T1000 (cell line): ENCODE measurements around the gene SLC16A11.
"Not testable (repeated sequence)": the region's sequence is repeated elsewhere in the genome, so short reads cannot be mapped to it uniquely, and the experiment has no call there.

Experiments
- DNase-seq: peaks from one replicate; lab custom pipeline; 2025; ENCODE audit warnings: mixed read lengths; lab: John Stamatoyannopoulos, UW

The SLC16A11 gene

DNA sequence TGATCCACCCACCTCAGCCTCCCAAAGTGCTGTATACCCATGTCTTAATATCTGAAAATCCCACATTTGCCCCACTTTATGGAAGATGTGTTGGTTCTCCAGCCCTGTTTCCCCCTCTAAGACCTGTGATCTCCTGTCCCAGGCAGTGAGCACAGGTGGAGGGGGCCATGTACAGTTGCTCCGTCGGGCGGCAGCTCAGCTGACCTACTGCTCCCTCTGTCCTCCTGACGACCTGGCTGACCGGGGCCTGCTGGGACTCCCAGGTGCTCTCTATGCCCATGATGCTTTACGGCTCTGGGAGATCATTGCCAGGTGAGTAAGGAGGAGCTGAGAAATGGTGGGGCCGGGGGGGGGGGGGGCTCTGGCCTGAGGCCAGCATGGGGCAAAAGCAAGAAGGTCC, 38.2 kb downstream of the SLC16A11 start:
- no peak for DNase-seq

DNA sequence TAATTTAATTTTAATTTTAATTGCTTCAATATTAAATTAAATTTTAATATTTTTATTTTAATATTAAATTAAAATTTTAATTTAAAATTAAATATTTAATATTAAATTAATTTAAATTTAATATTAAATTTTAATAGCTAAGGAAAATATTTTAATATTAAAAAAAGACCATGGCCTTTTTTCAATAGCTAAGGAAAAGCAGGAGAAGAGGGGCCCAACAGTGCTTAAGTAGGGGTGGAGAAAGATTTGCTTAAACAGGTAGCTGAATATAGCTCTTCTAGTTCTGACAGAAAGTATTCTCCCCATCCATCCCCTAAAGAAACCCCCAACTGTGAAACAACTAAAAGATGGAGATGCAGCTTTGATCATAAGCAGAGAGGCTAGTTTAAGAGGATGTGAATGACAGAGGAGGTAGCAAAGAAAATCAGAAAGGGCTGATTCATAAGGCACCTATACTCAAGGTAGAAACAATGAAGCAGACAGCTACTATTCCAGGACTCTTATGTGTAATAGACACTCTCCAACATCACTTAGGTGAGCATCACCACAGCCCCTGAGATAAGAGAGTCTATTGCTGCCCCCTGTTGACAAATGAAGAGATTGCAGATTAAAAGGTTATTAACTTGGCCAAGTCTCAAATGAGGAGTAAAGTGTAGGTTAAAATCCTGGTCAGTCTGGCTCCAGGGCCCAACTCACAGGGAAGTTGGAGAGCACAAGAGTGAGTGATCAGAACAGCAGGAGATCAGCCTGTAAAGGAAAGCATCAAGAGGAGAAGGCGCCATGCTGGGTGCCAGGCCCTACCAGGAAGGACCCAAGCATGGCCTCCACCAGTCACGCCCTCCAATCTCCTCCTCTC, 39.3 kb downstream of the SLC16A11 start:
- no peak for DNase-seq

DNA sequence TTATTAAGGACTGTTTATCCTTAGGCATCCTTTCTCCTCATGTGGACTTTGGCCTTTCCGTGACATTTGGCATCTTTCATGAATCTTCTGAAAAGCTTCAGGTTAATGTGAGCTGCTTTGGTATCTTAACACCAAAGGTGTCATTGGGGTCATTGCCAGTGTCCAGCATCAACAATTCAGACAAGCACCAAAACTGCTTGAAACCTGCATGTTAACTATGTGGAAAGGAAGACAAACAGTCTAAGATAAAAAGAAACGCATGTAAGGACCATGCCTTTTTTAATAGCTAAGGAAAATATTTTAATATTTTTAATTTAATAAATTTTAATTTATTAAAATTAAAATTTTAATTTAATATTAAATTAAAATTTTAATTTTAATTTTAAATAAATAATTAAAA, 40.1 kb downstream of the SLC16A11 start:
- no peak for DNase-seq

DNA sequence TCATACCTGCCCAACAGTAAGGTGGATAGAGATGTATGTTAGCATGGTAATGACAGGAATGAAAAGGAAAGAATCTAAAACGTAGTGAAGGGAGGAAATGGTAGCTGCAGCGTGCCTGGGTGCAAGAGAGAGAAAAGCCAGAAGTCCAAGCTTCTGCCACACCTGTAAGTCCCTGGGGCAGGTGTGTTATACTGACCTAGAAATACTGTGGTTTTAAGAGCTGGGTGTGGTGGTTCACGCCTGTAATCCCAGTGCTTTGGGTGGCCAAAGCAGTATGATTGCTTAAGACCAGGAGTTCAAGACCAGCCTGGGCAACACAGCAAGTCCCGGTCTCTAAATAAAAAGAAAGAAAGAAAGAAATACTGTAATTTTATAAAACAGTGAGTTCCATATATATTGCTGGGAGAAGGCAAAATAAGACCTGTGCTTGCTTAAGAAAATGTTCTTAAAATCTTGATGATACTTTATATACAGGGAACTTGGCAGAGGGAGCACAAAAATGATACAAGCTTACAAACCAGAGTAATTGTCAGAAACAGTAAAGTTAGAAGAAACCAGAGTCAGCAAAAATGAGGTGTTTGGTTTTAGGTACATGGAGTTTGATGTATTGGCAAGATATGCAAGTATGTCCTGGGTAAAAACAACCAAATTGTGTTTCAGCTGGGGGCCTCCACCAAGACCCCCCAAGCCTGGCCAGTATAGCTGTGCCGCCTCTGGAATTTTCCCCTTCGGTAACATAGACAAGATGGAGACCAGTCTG, 41.4 kb downstream of the SLC16A11 start:
- no peak for DNase-seq

DNA sequence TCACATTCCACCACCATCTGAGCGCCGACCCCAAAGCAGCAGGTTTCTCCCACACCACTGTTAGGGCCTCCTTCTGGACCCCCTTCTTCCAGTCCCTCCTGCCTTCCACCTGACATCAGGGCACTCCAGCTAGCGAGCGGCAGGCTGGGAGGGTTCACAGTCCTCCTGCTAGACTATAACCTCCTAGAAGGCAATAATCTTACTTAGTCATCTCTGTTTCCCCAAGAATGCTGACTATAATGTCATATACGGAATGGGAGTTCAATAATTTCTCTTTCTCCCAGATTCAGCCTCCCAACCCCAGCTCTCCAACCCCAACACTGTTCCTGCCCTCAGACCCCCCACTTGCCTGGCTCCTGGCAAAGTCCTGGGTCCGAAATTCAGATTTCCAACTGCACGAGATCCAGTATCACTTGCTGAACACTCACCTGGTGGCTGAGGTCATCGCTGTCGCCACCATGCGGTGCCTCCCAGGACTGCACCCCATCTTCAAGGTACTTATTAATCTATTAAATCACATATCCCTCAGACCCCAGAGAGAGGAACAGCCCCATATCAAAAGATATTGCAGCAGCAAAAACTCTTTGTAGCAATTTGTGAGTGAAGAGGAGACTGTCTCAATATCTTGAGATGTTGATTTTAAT, 42.5 kb downstream of the SLC16A11 start:
- DNase-seq: no peak

DNA sequence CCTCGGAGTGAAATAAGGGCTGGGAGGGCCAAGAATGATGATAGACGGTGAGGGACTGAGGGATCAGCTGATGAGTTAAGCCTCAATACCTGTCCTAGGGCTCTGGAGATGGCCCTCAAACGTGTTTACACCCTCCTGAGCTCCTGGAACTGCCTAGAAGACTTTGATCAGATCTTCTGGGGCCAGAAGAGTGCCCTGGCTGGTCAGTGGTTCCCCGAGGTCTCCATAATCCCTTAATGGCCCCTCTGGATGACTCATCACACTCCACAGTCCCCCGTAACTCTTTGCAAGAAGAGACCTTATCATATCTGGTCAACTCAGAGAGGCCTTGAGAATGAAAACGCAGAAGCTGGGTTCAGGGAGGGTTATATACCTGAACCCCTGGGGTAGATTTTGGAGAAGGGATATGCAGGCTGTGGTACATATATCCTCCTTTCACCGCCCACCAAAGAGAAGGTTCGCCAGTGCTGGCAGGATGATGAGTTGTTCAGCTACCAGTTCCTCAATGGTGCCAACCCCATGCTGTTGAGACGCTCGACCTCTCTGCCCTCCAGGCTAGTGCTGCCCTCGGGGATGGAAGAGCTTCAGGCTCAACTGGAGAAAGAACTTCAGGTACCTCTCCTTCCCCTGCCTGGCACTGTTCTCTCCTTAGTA, 44.9 kb downstream of the SLC16A11 start:
- no peak for DNase-seq

DNA sequence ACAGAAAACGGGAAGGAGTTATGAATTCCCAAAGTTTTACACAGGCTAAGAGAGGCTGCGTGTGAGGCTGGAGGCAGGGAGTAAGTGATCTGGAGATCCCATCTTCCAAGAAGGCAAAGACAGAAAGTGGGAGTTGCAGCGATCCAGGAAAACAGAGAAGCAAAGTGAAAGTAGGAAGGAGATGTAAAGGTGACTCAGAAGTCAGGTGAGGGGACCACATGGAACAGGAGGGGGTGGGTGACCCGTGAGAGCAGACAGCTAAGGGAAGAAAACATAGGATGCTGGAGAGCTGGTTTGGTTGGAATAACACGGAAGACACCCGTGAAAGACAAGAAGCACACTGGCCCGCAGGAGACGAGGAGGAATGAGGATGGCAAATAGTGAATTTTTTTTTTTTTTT, 46.7 kb downstream of the SLC16A11 start:
- DNase-seq: no peak

DNA sequence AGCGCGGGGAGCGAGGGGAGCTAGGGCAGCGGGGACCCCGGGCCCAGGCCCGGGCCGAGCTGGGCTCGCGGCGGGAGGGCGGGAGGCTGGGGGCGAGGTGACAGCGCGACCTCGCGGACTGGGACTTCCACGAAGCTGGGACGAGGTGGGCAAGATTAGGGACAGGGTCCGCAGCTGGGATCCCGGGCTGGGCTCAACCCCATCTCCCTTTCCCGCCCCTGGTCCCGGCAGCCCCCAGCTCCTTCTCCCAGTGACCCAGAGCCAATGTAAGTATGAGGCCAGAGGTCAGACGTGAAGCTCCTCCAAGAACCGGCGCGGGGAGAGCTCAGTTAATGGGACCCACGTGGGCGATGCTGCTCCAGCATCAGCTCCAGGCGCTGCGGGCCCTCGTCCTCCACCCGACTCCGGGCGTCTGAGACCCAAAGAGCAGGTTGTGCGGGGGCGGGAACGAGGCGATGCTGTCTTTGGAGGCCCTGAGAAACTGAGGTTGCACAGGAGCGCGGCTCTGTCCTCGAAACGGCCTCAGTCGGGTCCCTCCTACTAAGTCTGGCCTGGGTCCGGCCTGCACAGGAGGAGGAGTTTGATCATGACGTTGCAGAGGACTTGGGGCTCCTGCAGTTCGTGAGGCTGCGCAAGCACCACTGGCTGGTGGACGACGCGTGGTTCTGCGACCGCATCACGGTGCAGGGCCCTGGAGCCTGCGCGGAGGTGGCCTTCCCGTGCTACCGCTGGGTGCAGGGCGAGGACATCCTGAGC, 47.5 kb downstream of the SLC16A11 start:
- no peak for DNase-seq

DNA sequence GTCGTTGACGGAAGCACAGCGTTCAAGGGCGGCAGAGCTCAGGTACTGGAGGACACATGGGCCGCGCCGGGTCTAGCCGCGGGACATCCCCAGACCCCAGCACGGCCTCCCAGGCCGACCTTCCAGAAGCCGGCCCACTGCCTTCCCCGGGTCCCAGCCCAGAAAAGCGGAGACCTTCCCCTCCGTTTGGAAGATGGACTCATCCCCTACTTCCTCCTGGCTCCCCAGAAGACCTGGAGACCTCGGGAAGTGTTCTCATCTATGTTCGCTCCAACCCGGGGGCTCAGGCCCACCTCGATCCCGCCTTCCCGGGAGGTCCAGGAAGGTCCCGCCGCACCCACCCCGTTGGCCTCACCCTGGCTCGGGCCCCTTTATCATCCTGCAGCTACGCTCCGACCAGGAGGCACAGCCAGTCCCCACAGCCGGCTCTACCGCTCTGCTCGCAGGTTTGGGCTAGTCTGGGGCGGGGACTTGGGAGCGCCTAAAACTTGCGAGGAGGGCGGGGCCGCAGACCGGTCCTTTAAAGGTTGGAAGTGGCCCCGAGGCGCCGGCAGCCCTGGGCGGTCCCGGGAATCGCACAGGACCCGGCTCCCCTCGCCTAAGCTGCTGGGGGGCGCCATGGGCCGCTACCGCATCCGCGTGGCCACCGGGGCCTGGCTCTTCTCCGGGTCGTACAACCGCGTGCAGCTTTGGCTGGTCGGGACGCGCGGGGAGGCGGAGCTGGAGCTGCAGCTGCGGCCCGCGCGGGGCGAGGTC, 48.2 kb downstream of the SLC16A11 start, which contains the start of gene ALOX12:
Gene ALOX12 (plus strand): TSS at position 550 of the 756 bp plus-strand sequence. CDS start 69 bp downstream, at position 619.
- no peak for DNase-seq

DNA sequence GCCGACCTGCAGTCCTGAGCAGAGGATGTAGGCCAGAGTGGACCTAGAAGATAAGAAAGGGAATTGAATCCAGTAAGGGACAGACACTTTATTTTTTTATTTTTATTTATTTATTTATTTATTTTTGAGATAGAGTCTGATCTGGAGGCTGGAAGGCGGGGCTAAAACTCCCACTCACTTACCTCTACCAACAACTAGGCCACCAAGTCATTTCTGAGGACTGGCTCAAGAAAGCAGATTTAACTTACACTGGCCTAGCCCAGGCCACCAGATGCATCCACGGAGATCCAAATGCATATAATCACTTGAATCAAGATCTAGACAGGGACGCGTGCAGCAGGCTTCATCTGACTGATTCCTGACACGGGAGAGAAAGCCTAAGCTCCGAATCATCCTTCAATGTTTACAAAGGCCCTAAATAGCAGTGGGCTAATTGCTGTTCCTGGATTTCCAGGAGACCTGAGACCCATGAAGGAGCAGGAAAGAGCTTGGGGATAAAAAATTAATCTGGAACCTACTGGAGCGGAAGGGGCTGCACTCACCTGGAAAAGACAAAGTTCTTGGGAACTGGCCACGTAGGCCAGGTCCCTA, 49.1 kb downstream of the SLC16A11 start:
- no peak for DNase-seq

DNA sequence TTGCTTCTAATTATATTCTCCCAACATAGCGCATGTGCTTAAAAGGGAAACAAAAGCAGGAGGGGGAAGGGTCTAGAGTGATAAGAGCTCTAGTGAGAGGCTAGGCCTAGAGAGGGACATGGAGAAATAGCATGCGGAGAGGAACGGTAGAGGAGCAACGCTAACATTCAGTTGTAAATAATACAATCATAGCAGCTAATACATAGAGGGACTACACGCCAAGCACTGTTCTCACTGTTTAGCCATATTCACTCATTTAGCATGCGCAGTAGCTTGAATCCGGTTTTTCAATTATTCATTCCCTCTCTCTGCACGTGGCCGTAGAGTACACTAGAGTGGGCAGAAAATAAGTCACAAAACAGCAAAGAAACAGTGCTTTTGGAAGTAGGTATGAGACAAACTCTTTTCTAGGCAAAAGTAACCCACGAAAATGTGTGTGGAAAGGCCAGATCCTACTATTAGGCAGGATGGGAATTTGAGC, 49.7 kb downstream of the SLC16A11 start:
- DNase-seq: no peak

DNA sequence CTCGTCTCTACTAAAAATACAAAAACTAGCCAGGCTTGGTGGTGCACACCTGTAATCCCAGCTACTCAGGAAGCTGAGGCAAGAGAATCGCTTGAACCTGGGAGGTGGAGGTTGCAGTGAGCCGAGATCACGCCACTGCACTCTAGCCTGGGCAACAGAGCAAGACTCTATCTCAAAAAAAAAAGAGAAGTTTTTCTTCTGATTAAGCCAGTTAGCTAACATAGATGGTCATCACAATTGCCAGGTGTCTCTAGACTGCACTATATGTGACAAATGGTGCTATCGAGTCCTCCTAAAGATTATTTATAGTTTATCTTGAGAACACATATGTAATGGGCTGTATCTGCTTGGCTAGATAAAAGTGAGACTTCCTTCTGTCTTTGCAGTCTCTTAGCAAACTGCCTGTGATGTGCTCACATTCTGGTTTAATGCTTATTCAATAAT, 50.3 kb downstream of the SLC16A11 start:
- DNase-seq: not testable (repeated sequence)
